ENCODE data around the gene ASCC3.

DNA sequence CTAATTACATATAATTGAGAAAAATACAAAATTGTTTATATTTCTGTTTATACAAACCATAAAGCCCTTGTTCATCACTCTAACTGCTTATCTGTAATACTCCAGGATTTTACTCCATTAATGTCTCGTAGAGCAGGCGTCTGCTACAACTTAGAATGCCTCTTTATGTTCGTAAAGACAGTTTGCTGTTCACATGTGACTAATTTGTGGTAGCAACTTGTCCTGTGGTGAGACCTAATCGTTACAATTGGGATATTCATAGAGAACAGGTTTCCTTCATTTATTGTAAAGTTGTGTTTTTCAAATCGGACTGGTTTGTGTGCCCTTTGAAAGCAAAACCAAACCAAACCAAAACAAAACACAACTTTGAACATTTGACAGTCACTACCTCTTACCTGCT, 149.7 kb downstream of the ASCC3 start:
- TF ChIP-seq, protein P1, sequence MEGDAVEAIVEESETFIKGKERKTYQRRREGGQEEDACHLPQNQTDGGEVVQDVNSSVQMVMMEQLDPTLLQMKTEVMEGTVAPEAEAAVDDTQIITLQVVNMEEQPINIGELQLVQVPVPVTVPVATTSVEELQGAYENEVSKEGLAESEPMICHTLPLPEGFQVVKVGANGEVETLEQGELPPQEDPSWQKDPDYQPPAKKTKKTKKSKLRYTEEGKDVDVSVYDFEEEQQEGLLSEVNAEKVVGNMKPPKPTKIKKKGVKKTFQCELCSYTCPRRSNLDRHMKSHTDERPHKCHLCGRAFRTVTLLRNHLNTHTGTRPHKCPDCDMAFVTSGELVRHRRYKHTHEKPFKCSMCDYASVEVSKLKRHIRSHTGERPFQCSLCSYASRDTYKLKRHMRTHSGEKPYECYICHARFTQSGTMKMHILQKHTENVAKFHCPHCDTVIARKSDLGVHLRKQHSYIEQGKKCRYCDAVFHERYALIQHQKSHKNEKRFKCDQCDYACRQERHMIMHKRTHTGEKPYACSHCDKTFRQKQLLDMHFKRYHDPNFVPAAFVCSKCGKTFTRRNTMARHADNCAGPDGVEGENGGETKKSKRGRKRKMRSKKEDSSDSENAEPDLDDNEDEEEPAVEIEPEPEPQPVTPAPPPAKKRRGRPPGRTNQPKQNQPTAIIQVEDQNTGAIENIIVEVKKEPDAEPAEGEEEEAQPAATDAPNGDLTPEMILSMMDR (IDR thresholded peaks at IDR 0.05 in 4 of 5, conservative IDR thresholded peaks at IDR 0.05 in 1 of 5): no peak
- no peak for TF ChIP-seq POLR2A (IDR thresholded peaks at IDR 0.05)

Measured in gastrocnemius medialis (tissue), 4 donors.